Stomach (tissue), 9 donors: ENCODE results near the gene SCGN. TPM values are rescaled to one million over a fixed set of nuclear protein-coding genes. Genes with fewer than 3 reads are reported as not detected.
A peak's percentile ranks its signal among the peaks of the same experiment; 100 is the strongest.

Experiments
- DNase-seq, 2 donors: peaks; one replicate each; pipeline versions ENCODE4 v3.0.0 to v3.0.0-alpha.2; 2013 to 2019
- H3K27ac ChIP-seq, 5 donors: fragments of 200-600 bp in 4 of 5; sonication (generic) in 4 of 5; one replicate each; pipeline ENCODE4 v1.5.1; 2013 to 2019; ENCODE audit warnings: mild to moderate bottlenecking in 1 of 5, moderate library complexity in 1 of 5
- H3K27me3 ChIP-seq, 3 donors: fragments of 200-600 bp; sonication (generic); one replicate each; pipeline ENCODE4 v1.5.1; 2017 to 2019; ENCODE audit warnings: mixed run types in 1 of 3
- H3K36me3 ChIP-seq, 4 donors: fragments of 200-600 bp; sonication (generic); 1 replicate in 3 of 4; 2 replicates in 1 of 4; pipeline ENCODE4 v1.5.1; 2016 to 2019
- H3K4me1 ChIP-seq, 4 donors: fragments of 200-600 bp; sonication (generic); one replicate each; pipeline ENCODE4 v1.5.1; 2016 to 2019
- H3K4me3 ChIP-seq, 4 donors: fragments of 200-600 bp; sonication (generic) in 3 of 4; one replicate each; pipeline ENCODE4 v1.5.1; 2016 to 2019; ENCODE audit warnings: mild to moderate bottlenecking in 1 of 4
- H3K9me3 ChIP-seq, 4 donors: fragments of 200-600 bp; sonication (generic); one replicate each; pipeline ENCODE4 v1.5.1; 2016 to 2019
- EP300 ChIP-seq: sonication (generic); formaldehyde crosslinking; IDR thresholded peaks from one replicate; pipeline ENCODE4 v1.6.1; 2017; ENCODE audit warnings: antibody characterized with exemption
- POLR2A ChIP-seq, 4 donors: fragments of 450-650 bp; IDR thresholded peaks; one replicate each; pipeline ENCODE4 v1.6.1; 2016; ENCODE audit warnings: antibody characterized with exemption in 4 of 4, control low read depth in 2 of 4, mild to moderate bottlenecking in 1 of 4, moderate library complexity in 1 of 4
- POLR2AphosphoS5 ChIP-seq, 3 donors: sonication (generic); formaldehyde crosslinking; IDR thresholded peaks; one replicate each; pipeline ENCODE4 v1.6.1; 2016; ENCODE audit warnings: antibody characterized with exemption in 3 of 3
- WGBS, 5 donors: extraction: QIAGEN DNeasy Blood & Tissue Kit in 3 of 5; methylation state at CpG; one replicate each; pipeline versions ENCODE4 v1.1.5 to v1.1.7; 2013 to 2018; 5-methylcytosine and 5-hydroxymethylcytosine counted together
- intact Hi-C: fragments of 100-400 bp; cut with DNase I; formaldehyde crosslinking; loops from one replicate; pipeline ENCODE4 v1.15.1; 2023; ENCODE audit warnings: low total_unique reads
- polyA plus RNA-seq, 3 donors: library from polyadenylated mRNA; stranded (reverse); fragments of 200-250 nt; gene quantifications; one replicate each; pipeline ENCODE4 v1.2.3, GENCODE V29; 2013
- total RNA-seq, 5 donors: library from RNA; depleted of rRNA; stranded (reverse); fragments of >200 nt; gene quantifications; one replicate each; pipeline versions ENCODE4 v1.1.0 to v1.2.3, GENCODE V29; 2014 to 2016
- TF ChIP-seq, protein P1 (sequence below), 7 experiments: fragments of 450-650 bp in 4 of 7; fragments of 200-600 bp in 3 of 7; sonication (generic) in 3 of 7; IDR thresholded peaks; one replicate each; pipeline ENCODE4 v1.5.1; 2016 to 2019; ENCODE audit warnings: antibody characterized with exemption in 7 of 7, control low read depth in 2 of 7, mild to moderate bottlenecking in 1 of 7
- donor health status: healthy with polysubstance abuse.
- donor health status: Bipolar disorder and iron deficiency.
- donor health status: healthy.

The SCGN gene
- total and polyA plus RNA-seq, 8 donors, result 0.89 to 11.9 (median 3.0) TPM; not detected in 1

DNA sequence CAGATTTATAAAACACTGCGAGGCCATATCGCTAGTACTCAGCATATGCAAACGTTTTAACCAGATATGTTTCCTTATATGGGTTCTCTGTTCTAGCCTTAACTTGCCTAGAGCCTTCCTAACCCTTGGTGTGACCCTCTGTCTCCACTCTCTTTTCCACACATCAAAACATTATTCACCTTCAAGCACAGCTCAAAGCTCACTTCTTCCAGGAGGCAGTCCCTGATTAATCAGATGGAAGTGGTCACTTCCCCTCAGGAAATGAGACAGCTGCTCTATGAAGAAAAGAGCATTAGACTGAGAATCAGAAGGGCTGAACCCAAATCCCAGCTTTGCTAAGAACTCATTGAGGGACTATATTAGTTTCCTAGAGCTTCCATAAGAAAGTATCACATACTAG is 62.8 kb downstream of the SCGN start:
- Histone ChIP-seq H3K27me3 (no peaks in the 10 kb centered on the region), H3K36me3 (no peaks in the 10 kb centered on the region), H3K4me3 (no peak overlapping the region), H3K27ac (no peak overlapping the region), H3K9me3 (no peaks in the 10 kb centered on the region), H3K4me1 (no peaks in the 10 kb centered on the region)
- TF ChIP-seq POLR2A (IDR thresholded peaks at IDR 0.05), result no peak
- no peak for TF ChIP-seq POLR2AphosphoS5 (IDR thresholded peaks at IDR 0.05)
- no peak for TF ChIP-seq EP300
- TF ChIP-seq, protein P1, sequence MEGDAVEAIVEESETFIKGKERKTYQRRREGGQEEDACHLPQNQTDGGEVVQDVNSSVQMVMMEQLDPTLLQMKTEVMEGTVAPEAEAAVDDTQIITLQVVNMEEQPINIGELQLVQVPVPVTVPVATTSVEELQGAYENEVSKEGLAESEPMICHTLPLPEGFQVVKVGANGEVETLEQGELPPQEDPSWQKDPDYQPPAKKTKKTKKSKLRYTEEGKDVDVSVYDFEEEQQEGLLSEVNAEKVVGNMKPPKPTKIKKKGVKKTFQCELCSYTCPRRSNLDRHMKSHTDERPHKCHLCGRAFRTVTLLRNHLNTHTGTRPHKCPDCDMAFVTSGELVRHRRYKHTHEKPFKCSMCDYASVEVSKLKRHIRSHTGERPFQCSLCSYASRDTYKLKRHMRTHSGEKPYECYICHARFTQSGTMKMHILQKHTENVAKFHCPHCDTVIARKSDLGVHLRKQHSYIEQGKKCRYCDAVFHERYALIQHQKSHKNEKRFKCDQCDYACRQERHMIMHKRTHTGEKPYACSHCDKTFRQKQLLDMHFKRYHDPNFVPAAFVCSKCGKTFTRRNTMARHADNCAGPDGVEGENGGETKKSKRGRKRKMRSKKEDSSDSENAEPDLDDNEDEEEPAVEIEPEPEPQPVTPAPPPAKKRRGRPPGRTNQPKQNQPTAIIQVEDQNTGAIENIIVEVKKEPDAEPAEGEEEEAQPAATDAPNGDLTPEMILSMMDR (IDR thresholded peaks at IDR 0.05), result no peak
- intact Hi-C loops, result no loop called here
- 14 to 36% (median 23%) methylated on average over 3 of the region's 3 CpGs for WGBS, 5 donors
- no peak for DNase-seq

- no peak for DNase-seq
- intact Hi-C loops, result no loop called here
- WGBS, 5 donors, result 65 to 86% (median 75%) methylated on average over 4 of the region's 4 CpGs
- Histone ChIP-seq H3K4me1 (no peaks in the 10 kb centered on the region), H3K36me3 (no peaks in the 10 kb centered on the region), H3K27ac (no peak overlapping the region), H3K9me3 (no peaks in the 10 kb centered on the region), H3K27me3 (no peaks in the 10 kb centered on the region), H3K4me3 (no peak overlapping the region)
- TF ChIP-seq POLR2A (IDR thresholded peaks at IDR 0.05) (no peak), EP300 (no peak), POLR2AphosphoS5 (IDR thresholded peaks at IDR 0.05) (no peak)
- TF ChIP-seq, protein P1 (IDR thresholded peaks at IDR 0.05), result no peak
Measured at GRCh38 chr6:25715794-25716193, 63.8 kb downstream of the SCGN start.

- Histone ChIP-seq H3K36me3 (no peaks in the 10 kb centered on the region), H3K27me3 (no peaks in the 10 kb centered on the region), H3K4me1 (no peaks in the 10 kb centered on the region), H3K4me3 (no peak overlapping the region), H3K27ac (no peak overlapping the region), H3K9me3 (no peaks in the 10 kb centered on the region)
- TF ChIP-seq, protein P1 (IDR thresholded peaks at IDR 0.05), result peak in 5 of 7 experiments; percentile 10 to 47 (median 40)
- TF ChIP-seq EP300, result no peak
- intact Hi-C loops, result no loop called here
- DNase-seq, result peak in 1 of 2 donors; percentile 72
- 43 to 60% (median 49%) methylated on average over 6 of the region's 6 CpGs for WGBS, 5 donors
Measured at GRCh38 chr6:25717866-25718740, 66.1 kb downstream of the SCGN start.

DNA sequence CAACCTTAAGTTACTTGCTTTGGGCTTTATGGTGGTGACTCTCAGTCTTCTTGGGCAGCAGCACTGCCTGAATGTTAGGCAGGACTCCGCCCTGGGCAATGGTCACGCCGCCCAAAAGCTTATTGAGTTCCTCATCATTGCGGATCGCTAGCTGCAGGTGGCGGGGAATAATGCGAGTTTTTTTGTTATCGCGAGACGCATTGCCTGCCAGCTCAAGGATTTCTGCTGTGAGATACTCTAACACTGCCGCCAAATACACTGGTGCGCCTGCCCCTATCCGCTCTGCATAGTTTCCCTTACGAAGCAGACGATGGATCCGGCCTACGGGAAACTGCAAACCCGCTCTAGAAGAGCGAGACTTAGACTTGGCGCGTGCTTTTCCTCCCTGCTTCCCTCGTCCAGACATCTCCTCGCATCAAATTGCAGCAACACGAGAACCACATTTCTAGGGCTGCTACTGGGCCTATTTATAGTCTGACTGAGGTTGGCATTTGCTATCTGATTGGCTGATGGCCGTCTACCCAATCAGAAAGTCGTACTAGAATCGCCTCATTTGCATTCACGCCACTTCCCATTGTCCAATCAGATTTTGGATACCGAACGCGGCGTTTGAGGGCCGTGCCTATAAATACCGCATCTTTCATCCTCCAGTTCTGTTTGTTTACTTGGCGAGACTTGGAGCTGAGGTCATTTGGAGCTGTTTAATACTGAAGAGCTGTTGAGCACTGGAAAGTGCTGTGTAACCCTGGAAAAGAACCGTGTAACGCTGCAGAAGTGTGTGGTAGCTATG is 74.3 kb downstream of the SCGN start:
- H3K4me3 ChIP-seq, result no peak overlapping the region
- WGBS, 5 donors, result 93 to 96% (median 94%) methylated on average over 37 of the region's 37 CpGs
- H3K9me3 ChIP-seq, result no peaks in the 10 kb centered on the region
- TF ChIP-seq, protein P1 (IDR thresholded peaks at IDR 0.05), result no peak
- TF ChIP-seq POLR2AphosphoS5 (IDR thresholded peaks at IDR 0.05) (no peak), EP300 (no peak), POLR2A (IDR thresholded peaks at IDR 0.05) (no peak)
- DNase-seq, result no peak
- no peak overlapping the region for H3K27ac ChIP-seq
- no peaks in the 10 kb centered on the region for H3K36me3 ChIP-seq
- peaks cover 0 to 17% (median 0%) of the 10 kb centered on the region in 3 donors for H3K27me3 ChIP-seq
- intact Hi-C loops, result no loop called here
- H3K4me1 ChIP-seq, result no peaks in the 10 kb centered on the region
